Right lung (tissue), 5 donors: ENCODE measurements around the gene FUS. TPM values are rescaled to one million over a fixed set of nuclear protein-coding genes. Genes with fewer than 3 reads are reported as not detected.

Experiments
- DNase-seq, 2 donors: peaks; one replicate each; pipeline ENCODE4 v3.0.0-alpha.2; 2013
- polyA plus RNA-seq, 5 donors: library from polyadenylated mRNA; unstranded; fragments of 120-200 nt; gene quantifications; one replicate each; pipeline versions ENCODE4 v1.2.1 to v1.2.3, GENCODE V29; 2013; ENCODE audit warnings: inconsistent platforms in 1 of 5, low replicate concordance in 1 of 5; ENCODE audit not compliant: insufficient read length in 5 of 5, insufficient read depth in 1 of 5

The FUS gene
- polyA plus RNA-seq, 5 donors: 673 to 814 (median 691) TPM

GRCh38 chr16:31224092-31224955 lies 44.4 kb downstream of the FUS start:
- DNase-seq: no peak

- no peak for DNase-seq
Measured at GRCh38 chr16:31225193-31225592, 45.3 kb downstream of the FUS start.

DNA sequence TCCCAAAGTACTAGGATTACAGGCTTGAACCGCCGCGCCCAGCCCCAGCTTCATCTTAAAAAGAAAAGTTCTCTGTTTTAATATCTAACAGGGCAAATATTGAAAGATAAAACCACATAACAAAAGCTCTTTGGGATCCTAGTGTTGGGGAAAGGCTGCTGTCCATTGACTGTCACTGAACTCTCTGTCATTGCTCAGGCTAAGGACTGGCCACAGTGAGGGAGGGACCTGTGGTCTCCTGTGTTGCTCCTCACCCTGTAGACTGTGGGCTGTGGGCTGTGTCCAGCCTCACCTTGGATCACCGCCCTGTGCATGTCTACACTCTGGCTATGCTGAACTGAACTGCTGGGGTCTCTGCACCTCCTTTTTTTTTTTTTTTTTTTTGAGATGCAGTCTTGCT lies 48.3 kb downstream of the FUS start:
- no peak for DNase-seq

DNA sequence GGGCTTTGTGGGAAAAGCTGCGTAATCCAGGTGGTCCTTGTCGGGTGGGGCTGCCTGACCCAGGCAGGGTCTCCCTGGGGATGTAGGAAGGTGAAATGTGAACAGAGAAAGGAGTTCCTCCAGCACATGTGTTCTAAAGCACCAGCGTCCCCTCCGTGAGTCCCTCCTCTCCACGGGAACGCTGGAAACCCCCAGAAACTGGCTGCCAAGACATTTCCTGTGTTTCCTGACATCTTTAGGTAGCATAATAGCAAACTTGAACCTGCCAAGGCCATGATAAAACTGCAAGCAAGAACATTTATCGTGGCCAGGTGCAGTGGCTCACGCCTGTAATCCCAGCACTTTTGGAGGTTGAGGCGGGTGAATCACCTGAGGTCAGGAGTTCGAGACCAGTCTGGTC lies 49.6 kb downstream of the FUS start:
- DNase-seq: no peak

DNA sequence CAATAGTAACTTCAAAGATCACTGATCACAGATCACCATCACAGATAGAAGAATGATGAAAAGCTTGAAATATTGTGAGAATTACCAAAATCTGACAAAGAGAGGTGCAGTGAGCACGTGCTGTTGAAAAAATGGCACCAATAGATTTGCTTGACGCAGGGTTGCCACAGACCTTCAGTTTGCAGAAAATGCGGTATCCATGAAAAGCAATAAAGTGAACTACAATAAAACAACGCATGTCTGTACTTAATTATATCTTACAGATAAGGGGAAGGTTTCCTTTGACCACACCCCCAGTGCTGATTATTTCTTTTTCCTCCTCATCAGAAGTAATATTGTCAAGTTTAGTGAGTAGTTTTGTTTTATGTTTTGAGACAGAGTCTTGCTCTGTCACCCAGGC lies 58.1 kb downstream of the FUS start:
- no peak for DNase-seq

Other genes starting within 250 kb of the FUS start
- gene ORAI3, start 231.1 kb upstream of the FUS start, polyA plus RNA-seq: 10 to 100 TPM; 16.0 to 21.9 (median 19.8) TPM
- 10 to 100 TPM; 11.5 to 19.7 (median 13.0) TPM for gene SETD1A, start 222.4 kb upstream of the FUS start, polyA plus RNA-seq
- gene HSD3B7, start 194.9 kb upstream of the FUS start, polyA plus RNA-seq: 1 to 10 TPM; 3.3 to 6.4 (median 4.5) TPM
- under 1 TPM; 0.37 to 0.70 (median 0.43) TPM for gene STX1B, start 169.5 kb upstream of the FUS start, polyA plus RNA-seq
- 10 to 100 TPM; 33.7 to 48.4 (median 40.5) TPM for gene STX4, start 146.6 kb upstream of the FUS start, polyA plus RNA-seq
- gene ZNF668, start 105.9 kb upstream of the FUS start, polyA plus RNA-seq: 1 to 10 TPM; 3.6 to 8.1 (median 4.6) TPM
- 10 to 100 TPM in 4 of 5 donors, 1 to 10 TPM in 1; 9.7 to 13.8 (median 12.7) TPM for gene ZNF646, start 105.7 kb upstream of the FUS start, polyA plus RNA-seq
- gene PRSS53, start 91.2 kb upstream of the FUS start, polyA plus RNA-seq: 1 to 10 TPM; 1.1 to 2.1 (median 1.9) TPM
- 10 to 100 TPM; 61.7 to 78.7 (median 69.5) TPM for gene VKORC1, start 85.3 kb upstream of the FUS start, polyA plus RNA-seq
- 10 to 100 TPM; 27.8 to 42.2 (median 36.7) TPM for gene BCKDK, start 71.8 kb upstream of the FUS start, polyA plus RNA-seq
- gene KAT8, start 62.5 kb upstream of the FUS start, polyA plus RNA-seq: 10 to 100 TPM; 55.8 to 73.0 (median 67.2) TPM
- 100 to 1,000 TPM in 3 of 5 donors, 10 to 100 TPM in 2; 84.0 to 149 (median 119) TPM for gene PRSS8, start 44.4 kb upstream of the FUS start, polyA plus RNA-seq
- gene PRSS36, start 30.1 kb upstream of the FUS start, polyA plus RNA-seq: 1 to 10 TPM; 1.6 to 3.4 (median 2.2) TPM
- gene PYCARD, start 22.6 kb downstream of the FUS start, polyA plus RNA-seq: 10 to 100 TPM; 12.7 to 27.8 (median 14.0) TPM
- 1 to 10 TPM in 1 of 5 donors, under 1 TPM in 4; 0.13 to 2.5 (median 0.15) TPM for gene TRIM72, start 34.0 kb downstream of the FUS start, polyA plus RNA-seq
- not detected for gene PYDC1, start 37.0 kb downstream of the FUS start, polyA plus RNA-seq
- gene ITGAM, start 79.8 kb downstream of the FUS start, polyA plus RNA-seq: 1 to 10 TPM; 1.9 to 4.2 (median 3.1) TPM
- 1 to 10 TPM in 4 of 5 donors, under 1 TPM in 1; 0.90 to 1.9 (median 1.4) TPM for gene ITGAX, start 175.0 kb downstream of the FUS start, polyA plus RNA-seq
- gene ITGAD, start 213.2 kb downstream of the FUS start, polyA plus RNA-seq: under 1 TPM in 4 of 5 donors, not detected in 1; 0.03 to 0.25 (median 0.04) TPM
- 10 to 100 TPM in 1 of 5 donors, under 1 TPM in 2, not detected in 2; 0.56 to 15.2 (median 0.75) TPM for gene COX6A2, start 248.2 kb downstream of the FUS start, polyA plus RNA-seq